AG09309 (cell line): ENCODE measurements around the gene MPRIP.

ENCODE experiments used
- DNase-seq: peaks from one replicate; pipeline ENCODE4 v3.0.0-alpha.2; 2010; ENCODE audit warnings: low read depth
- H3K4me3 ChIP-seq: 2 replicates; pipeline ENCODE4 v1.5.1; 2011; ENCODE audit warnings: mild to moderate bottlenecking, low read depth, low read length, moderate library complexity; ENCODE audit not compliant: control insufficient read depth
- TF ChIP-seq, protein P1 (sequence below): IDR thresholded peaks from 2 replicates; pipeline ENCODE4 v1.5.1; 2011; ENCODE audit warnings: mild to moderate bottlenecking, low read depth, low read length, inconsistent platforms; ENCODE audit not compliant: insufficient read depth, control insufficient read depth; ENCODE audit errors: missing control alignments

MPRIP gene

DNA sequence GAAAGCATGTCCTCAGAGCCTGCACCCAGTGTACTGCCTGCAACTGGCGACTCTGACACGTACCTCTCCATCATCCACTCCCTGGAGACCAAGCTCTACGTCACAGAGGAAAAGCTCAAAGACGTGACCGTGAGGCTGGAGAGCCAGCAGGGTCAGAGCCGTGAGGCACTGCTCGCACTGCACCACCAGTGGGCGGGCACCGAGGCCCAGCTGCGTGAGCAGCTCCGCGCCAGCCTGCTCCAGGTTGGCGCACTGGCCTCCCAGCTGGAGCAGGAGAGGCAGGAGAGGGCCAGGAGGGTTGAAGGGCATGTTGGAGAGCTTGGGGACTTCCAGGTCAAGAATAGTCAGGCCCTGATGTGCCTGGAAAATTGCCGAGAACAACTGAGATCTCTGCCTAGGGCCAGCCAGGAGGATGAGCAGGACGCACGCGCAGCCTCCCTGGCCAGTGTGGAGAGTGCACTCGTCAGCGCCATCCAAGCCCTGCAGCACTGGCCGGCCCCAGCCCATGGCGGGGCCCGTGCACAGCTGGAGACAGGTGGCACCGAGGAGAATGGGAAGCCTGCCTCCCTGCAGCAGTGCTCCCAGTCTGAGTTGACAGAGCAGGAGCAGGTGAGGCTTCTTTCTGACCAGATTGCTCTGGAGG lies 123.5 kb downstream of the MPRIP start:
- DNase-seq, result no peak
- TF ChIP-seq, protein P1, sequence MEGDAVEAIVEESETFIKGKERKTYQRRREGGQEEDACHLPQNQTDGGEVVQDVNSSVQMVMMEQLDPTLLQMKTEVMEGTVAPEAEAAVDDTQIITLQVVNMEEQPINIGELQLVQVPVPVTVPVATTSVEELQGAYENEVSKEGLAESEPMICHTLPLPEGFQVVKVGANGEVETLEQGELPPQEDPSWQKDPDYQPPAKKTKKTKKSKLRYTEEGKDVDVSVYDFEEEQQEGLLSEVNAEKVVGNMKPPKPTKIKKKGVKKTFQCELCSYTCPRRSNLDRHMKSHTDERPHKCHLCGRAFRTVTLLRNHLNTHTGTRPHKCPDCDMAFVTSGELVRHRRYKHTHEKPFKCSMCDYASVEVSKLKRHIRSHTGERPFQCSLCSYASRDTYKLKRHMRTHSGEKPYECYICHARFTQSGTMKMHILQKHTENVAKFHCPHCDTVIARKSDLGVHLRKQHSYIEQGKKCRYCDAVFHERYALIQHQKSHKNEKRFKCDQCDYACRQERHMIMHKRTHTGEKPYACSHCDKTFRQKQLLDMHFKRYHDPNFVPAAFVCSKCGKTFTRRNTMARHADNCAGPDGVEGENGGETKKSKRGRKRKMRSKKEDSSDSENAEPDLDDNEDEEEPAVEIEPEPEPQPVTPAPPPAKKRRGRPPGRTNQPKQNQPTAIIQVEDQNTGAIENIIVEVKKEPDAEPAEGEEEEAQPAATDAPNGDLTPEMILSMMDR, result no peak
- H3K4me3 ChIP-seq, result no peak overlapping the region

DNA sequence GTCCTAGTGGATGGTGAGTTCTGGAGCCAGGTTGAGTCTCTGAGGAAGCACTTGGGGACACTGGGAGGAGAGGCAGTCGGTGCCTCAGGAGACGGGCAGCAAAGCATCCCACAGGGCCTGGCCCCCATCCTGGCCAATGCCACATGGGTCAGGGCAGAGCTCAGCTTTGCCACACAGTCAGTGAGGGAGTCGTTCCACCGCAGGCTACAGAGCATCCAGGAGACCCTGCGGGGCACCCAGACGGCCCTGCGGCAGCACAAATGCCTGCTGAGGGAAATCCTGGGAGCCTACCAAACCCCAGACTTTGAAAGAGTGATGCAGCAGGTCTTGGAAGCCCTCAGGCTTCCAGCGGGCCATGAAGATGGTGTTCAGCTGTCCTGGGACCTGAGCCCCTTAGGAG lies 124.2 kb downstream of the MPRIP start:
- TF ChIP-seq, protein P1, result no peak
- no peak overlapping the region for H3K4me3 ChIP-seq
- DNase-seq, result no peak

DNA sequence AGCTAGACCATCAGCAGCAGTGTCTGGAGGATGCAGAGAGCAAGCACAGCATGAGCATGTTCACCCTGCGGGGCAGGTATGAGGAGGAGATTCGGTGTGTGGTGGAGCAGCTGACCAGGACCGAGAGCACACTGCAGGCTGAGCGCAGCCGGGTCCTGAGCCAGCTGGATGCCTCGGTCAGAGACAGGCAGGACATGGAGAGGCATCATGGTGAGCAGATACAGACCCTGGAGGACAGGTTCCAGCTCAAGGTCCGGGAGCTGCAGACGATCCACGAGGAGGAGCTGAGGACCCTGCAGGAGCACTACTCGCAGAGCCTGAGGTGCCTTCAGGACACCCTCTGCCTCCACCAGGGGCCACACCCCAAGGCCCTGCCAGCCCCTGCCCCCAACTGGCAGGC lies 125.1 kb downstream of the MPRIP start:
- no peak overlapping the region for H3K4me3 ChIP-seq
- TF ChIP-seq, protein P1, result no peak
- no peak for DNase-seq

DNA sequence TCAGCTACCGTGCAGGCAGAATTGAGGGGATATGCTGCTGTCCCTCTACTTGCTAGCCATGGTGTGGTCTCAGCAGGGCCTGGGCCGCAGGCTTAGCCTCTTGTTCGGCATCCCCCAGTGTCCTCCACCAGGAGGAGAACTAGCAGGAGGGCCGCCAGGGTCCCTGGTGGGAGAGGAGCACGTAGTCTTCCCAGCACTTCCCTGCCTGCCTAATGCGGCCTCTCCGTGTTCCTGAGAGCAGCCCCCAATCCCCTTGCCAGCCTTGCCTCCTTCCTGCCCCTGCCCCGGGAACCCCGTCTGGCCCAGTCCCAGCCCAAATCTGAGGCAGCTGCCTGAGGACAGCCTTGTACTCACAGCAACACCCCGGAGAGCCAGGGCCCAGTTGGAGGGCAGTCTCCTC lies 125.7 kb downstream of the MPRIP start:
- TF ChIP-seq, protein P1, result no peak
- no peak overlapping the region for H3K4me3 ChIP-seq
- no peak for DNase-seq

DNA sequence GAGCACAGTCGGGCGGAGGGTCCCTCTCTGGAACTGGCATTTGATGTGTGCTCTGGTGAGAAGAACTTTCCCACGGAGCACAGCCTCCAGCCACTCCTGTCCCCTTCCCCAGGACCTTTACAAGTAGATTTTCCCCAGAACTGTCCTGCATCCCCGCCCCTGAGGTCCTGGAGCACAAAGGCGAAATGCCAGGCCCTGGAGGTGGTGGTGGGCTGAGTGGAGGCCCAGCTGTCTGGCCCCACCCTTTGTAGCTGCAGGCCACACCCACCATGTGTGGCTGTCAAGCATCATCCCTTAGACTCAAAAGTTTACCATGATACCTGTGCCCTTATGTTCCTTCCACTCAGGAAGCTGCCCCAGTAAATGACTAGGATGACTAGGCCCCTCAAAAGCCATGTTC lies 126.1 kb downstream of the MPRIP start:
- no peak overlapping the region for H3K4me3 ChIP-seq
- DNase-seq, result no peak
- TF ChIP-seq, protein P1, result no peak

DNA sequence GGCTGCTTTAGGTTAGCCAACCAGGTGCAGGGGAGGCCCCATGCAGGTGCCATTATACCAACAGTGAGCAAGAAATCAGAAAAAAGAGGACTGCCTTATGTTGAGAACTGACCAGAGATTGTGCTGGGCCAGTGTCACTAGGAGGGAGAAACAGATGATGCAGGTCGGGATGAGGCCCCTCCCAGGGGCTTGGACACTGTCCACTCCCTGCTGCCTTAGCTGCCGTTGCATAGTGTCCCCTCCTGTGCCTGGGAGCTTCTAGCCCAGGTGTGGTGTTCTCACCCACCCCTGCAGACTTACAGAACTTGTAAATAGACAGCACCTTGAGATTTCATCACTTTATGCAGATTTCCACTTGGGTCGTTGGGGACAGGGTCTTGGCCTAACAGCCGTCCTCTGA lies 127.1 kb downstream of the MPRIP start:
- TF ChIP-seq, protein P1, result no peak
- no peak for DNase-seq
- no peak overlapping the region for H3K4me3 ChIP-seq
